Chondrocyte (in vitro differentiated cells): Measurements from ENCODE around the gene ESR2. TPM values are rescaled to one million over a fixed set of nuclear protein-coding genes. Genes with fewer than 3 reads are reported as not detected.

Experiments
- DNase-seq: peaks from one replicate; pipeline ENCODE4 v3.0.0; 2021; ENCODE audit warnings: mixed read lengths, low spot score
- H3K27ac Mint-ChIP-seq: one replicate; pipeline ENCODE4 v1.8.0; 2021; ENCODE audit warnings: mild to moderate bottlenecking, moderate library complexity, mixed read lengths; ENCODE audit not compliant: unreplicated experiment
- H3K27me3 Mint-ChIP-seq: 2 replicates; pipeline ENCODE4 v1.8.0; 2021; ENCODE audit warnings: low read depth, mixed read lengths
- H3K36me3 Mint-ChIP-seq: 2 replicates; pipeline ENCODE4 v1.8.0; 2021; ENCODE audit warnings: low read depth, mixed read lengths
- H3K4me1 Mint-ChIP-seq: 2 replicates; pipeline ENCODE4 v1.8.0; 2021; ENCODE audit warnings: low read depth, mild to moderate bottlenecking, mixed read lengths
- H3K4me3 Mint-ChIP-seq: one replicate; pipeline ENCODE4 v1.8.0; 2021; ENCODE audit warnings: mild to moderate bottlenecking, moderate library complexity, mixed read lengths; ENCODE audit not compliant: unreplicated experiment
- H3K9me3 Mint-ChIP-seq: 2 replicates; pipeline ENCODE4 v1.8.0; 2021; ENCODE audit warnings: low read depth, mixed read lengths
- total RNA-seq: library from RNA; stranded (reverse); gene quantifications from 3 replicates; pipeline ENCODE4 v1.2.1, GENCODE V29; 2021
- TF ChIP-seq, protein P1 (sequence below): fragments of 200-600 bp; sonication (generic); IDR thresholded peaks from 2 replicates; pipeline ENCODE4 v1.5.0; 2021; ENCODE audit warnings: antibody characterized with exemption, mild to moderate bottlenecking, moderate library complexity

ESR2 gene
- total RNA-seq, 1 donor from 2014 or later = not detected

- no peak for DNase-seq
- Mint-ChIP-seq H3K9me3 (no peaks in the 10 kb centered on the region), H3K4me3 (no peak overlapping the region), H3K4me1 (no peaks in the 10 kb centered on the region), H3K36me3 (peaks cover 4% of the 10 kb centered on the region), H3K27ac (no peak overlapping the region), H3K27me3 (no peaks in the 10 kb centered on the region)
- TF ChIP-seq, protein P1, sequence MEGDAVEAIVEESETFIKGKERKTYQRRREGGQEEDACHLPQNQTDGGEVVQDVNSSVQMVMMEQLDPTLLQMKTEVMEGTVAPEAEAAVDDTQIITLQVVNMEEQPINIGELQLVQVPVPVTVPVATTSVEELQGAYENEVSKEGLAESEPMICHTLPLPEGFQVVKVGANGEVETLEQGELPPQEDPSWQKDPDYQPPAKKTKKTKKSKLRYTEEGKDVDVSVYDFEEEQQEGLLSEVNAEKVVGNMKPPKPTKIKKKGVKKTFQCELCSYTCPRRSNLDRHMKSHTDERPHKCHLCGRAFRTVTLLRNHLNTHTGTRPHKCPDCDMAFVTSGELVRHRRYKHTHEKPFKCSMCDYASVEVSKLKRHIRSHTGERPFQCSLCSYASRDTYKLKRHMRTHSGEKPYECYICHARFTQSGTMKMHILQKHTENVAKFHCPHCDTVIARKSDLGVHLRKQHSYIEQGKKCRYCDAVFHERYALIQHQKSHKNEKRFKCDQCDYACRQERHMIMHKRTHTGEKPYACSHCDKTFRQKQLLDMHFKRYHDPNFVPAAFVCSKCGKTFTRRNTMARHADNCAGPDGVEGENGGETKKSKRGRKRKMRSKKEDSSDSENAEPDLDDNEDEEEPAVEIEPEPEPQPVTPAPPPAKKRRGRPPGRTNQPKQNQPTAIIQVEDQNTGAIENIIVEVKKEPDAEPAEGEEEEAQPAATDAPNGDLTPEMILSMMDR = no peak
Measured at GRCh38 chr14:64176330-64176729, 117.8 kb downstream of the ESR2 start.

DNA sequence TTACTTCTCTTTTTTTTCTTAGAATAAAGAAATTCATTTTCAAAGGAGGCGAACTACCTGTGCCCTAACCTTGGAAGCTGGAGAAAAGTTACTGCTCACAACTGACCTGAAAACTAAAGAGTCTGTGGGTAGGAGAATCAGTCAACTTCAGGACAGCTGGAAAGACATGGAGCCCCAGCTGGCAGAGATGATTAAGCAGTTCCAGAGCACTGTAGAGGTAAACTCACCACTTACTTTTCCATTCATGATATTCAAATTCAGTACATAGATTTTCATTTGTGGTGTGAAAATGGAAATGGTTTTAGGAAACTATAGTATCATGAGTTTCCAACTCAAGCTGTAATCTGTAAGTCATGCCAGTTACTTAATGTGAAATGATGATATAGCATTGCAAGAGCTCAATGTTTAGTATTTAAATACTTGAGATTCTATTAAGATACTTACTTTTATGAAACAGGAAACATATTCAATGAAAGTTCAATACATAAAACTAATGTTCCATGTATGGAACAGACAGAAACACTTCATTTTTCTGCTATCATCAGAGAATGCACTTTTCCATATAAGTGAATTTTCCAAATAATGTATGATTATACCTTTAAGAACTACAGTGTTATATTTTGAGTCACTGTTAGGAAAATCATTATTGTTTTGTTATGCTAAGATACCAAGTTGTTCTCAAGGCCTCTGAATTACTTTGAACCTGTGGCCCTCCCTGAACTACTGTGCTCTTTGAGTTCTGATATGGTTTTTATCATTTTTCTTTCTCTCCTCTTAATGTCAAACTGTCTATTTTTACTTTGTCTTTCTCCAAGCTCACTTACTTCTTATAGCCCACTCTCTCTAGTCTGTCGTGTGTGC, 119.0 kb downstream of the ESR2 start:
- Mint-ChIP-seq H3K4me3 (no peak overlapping the region), H3K27me3 (no peaks in the 10 kb centered on the region), H3K9me3 (no peaks in the 10 kb centered on the region), H3K27ac (no peak overlapping the region), H3K36me3 (peaks cover 4% of the 10 kb centered on the region), H3K4me1 (no peaks in the 10 kb centered on the region)
- TF ChIP-seq, protein P1 = no peak
- no peak for DNase-seq

- Mint-ChIP-seq H3K4me3 (no peak overlapping the region), H3K27me3 (no peaks in the 10 kb centered on the region), H3K27ac (no peak overlapping the region), H3K36me3 (peaks cover 1% of the 10 kb centered on the region), H3K9me3 (no peaks in the 10 kb centered on the region), H3K4me1 (peaks cover 5% of the 10 kb centered on the region)
- TF ChIP-seq, protein P1 = no peak
- DNase-seq = no peak
Measured at GRCh38 chr14:64170181-64170580, 124.0 kb downstream of the ESR2 start.

- TF ChIP-seq, protein P1 = no peak
- no peak for DNase-seq
- Mint-ChIP-seq H3K9me3 (no peaks in the 10 kb centered on the region), H3K4me3 (no peak overlapping the region), H3K4me1 (no peaks in the 10 kb centered on the region), H3K36me3 (peaks cover 2% of the 10 kb centered on the region), H3K27ac (no peak overlapping the region), H3K27me3 (no peaks in the 10 kb centered on the region)
Measured at GRCh38 chr14:64159588-64159987, 134.6 kb downstream of the ESR2 start.

DNA sequence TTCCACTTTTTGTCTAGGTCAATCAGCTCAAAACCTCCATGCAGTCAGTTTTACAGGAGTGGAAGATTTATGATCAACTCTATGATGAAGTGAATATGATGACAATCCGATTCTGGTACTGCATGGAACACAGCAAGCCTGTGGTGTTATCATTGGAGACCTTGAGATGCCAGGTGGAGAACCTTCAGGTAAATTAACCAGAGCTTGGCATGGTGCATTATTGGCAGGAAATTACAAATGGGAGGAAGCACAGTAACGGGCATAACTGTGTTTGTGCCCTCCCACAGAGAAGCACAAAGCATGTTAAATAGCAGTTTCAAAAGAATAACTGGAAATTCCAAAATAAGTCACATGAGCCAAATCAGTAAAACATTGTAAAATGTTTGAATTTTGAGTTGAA, 135.6 kb downstream of the ESR2 start:
- peaks cover 2% of the 10 kb centered on the region for H3K36me3 Mint-ChIP-seq
- TF ChIP-seq, protein P1 = no peak
- no peaks in the 10 kb centered on the region for H3K4me1 Mint-ChIP-seq
- H3K27me3 Mint-ChIP-seq = no peaks in the 10 kb centered on the region
- H3K4me3 Mint-ChIP-seq = no peak overlapping the region
- no peak overlapping the region for H3K27ac Mint-ChIP-seq
- H3K9me3 Mint-ChIP-seq = no peaks in the 10 kb centered on the region
- DNase-seq = no peak
